HepG2 (cell line): ENCODE data around the gene INKA1. TPM values are rescaled to one million over a fixed set of nuclear protein-coding genes. Genes with fewer than 3 reads are reported as not detected.

Source experiments
- CREB1 ChIP-seq, 2 experiments: fragments of 450-650 bp in 1 of 2; IDR thresholded peaks; 2 replicates each; pipeline ENCODE4 v1.6.1; 2016 to 2017; ENCODE audit warnings: control low read depth in 1 of 2, mild to moderate bottlenecking in 1 of 2, missing compliant biosample characterization in 1 of 2, missing genetic modification characterization in 1 of 2
- GLI4 ChIP-seq: sonication (generic); formaldehyde crosslinking; IDR thresholded peaks from 2 replicates; pipeline ENCODE4 v1.5.1; 2020; ENCODE audit warnings: missing genetic modification reagents, mild to moderate bottlenecking, moderate library complexity, borderline replicate concordance
- SP2 ChIP-seq: sonication (generic); formaldehyde crosslinking; IDR thresholded peaks from 2 replicates; pipeline ENCODE4 v1.5.1; 2020; ENCODE audit warnings: mild to moderate bottlenecking, missing genetic modification reagents
- ZFP36 ChIP-seq: fragments of 150-350 bp; IDR thresholded peaks from 2 replicates; pipeline ENCODE4 v1.6.1; 2018; ENCODE audit warnings: borderline replicate concordance, low read length, low read depth; ENCODE audit not compliant: partially characterized antibody
- ZFP37 ChIP-seq: sonication (generic); formaldehyde crosslinking; IDR thresholded peaks from 2 replicates; pipeline ENCODE4 v1.4.0; 2020; ENCODE audit warnings: missing genetic modification reagents, borderline replicate concordance
- ZNF768 ChIP-seq: sonication (generic); formaldehyde crosslinking; IDR thresholded peaks from 2 replicates; pipeline ENCODE4 v1.4.0; 2020; ENCODE audit warnings: missing genetic modification reagents
- polyA plus RNA-seq, 8 experiments: library from polyadenylated mRNA; depleted of rRNA in 3 of 8; stranded (reverse) in 7 of 8; unstranded in 1 of 8; fragments of >200 nt; fragmentation: Illumina TruSeq in 4 of 8; extraction: Trizol in 4 of 8; gene quantifications; 2 replicates each; pipeline versions ENCODE4 v1.2.1 to v1.2.3, GENCODE V29; 2011 to 2016; ENCODE audit warnings: low read depth in 4 of 8, missing spikeins in 1 of 8, mixed read lengths in 1 of 8; ENCODE audit not compliant: insufficient read depth in 1 of 8
- total RNA-seq, 5 experiments: library from RNA; depleted of rRNA; stranded (reverse); fragments of >200 nt; fragmentation: Illumina TruSeq; extraction: Trizol; gene quantifications; 2 replicates each; pipeline ENCODE4 v1.2.3, GENCODE V29; 2016; ENCODE audit warnings: low read depth in 1 of 5
- TF ChIP-seq, protein P1 (sequence below): sonication (generic); formaldehyde crosslinking; IDR thresholded peaks from 2 replicates; pipeline ENCODE4 v1.4.0; 2020; ENCODE audit warnings: mild to moderate bottlenecking, low read depth, missing genetic modification reagents
- TF ChIP-seq, protein P2 (sequence below): sonication (generic); formaldehyde crosslinking; IDR thresholded peaks from 2 replicates; pipeline ENCODE4 v1.4.0; 2020; ENCODE audit warnings: missing genetic modification reagents, mild to moderate bottlenecking, borderline replicate concordance
- TF ChIP-seq, protein P3 (sequence below): sonication (generic); formaldehyde crosslinking; IDR thresholded peaks from 2 replicates; pipeline ENCODE4 v1.4.0; 2020; ENCODE audit warnings: mild to moderate bottlenecking, missing genetic modification reagents, borderline replicate concordance
- TF ChIP-seq, protein P4 (sequence below): sonication (generic); formaldehyde crosslinking; conservative IDR thresholded peaks from 2 replicates; pipeline ENCODE4 v1.8.0; 2022; ENCODE audit warnings: missing genetic modification reagents
- TF ChIP-seq, protein P5 (sequence below): sonication (generic); formaldehyde crosslinking; conservative IDR thresholded peaks from 2 replicates; pipeline ENCODE4 v1.4.0; 2020; ENCODE audit warnings: mild to moderate bottlenecking, missing genetic modification reagents, moderate library complexity
- TF ChIP-seq, protein P6 (sequence below): sonication (generic); formaldehyde crosslinking; conservative IDR thresholded peaks from 2 replicates; pipeline ENCODE4 v1.4.0; 2020; ENCODE audit warnings: missing genetic modification reagents
- TF ChIP-seq, protein P7 (sequence below): sonication (generic); formaldehyde crosslinking; IDR thresholded peaks from 2 replicates; pipeline ENCODE4 v1.4.0; 2020; ENCODE audit warnings: missing genetic modification reagents

The INKA1 gene
- total and polyA plus RNA-seq, 2 of the 13 experiments (the other 11 are each of a cell fraction or from before 2014, with no cell fraction given), result 0.22 to 0.41 TPM

DNA sequence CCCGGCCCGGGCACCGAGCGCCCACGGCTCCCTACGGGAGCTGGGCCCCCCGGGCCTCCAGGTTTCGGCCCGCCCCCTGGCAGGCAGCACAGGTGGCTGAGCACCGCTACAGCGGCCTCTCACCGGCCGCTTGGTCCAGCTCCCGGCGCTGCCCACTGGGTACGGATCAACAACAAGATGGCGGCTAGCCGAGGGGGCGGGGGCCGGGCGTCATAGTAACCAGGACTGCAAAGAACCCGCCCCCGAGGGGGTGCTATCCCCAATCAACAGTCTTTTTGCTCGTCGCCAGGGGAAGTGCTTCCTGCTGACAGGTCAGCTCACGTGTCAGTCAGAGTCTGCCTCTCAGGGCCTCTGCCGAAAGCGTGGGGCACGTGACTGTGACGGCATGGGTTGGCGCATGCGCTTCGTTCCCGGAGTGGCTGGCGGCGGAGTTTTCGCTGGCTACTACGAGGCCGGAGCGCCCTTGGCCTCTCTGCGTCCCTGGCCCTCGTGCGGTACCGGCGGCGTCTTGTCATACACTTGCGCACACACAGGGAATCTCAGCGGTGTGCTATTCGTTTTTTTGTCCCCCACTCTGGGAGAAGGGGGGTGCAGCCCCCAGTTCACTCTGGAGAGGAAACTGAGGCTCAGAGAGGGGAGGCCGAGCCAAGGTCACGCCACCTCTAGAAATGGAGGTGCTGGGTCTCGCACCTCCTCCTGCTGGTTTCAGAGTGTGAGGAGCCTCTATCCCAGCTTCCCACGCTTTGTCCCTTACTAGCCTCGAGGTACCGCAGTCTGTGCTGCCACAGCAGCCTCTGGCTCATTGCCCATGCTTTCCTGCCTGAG is 16.5 kb upstream of the INKA1 start, which contains the start of gene IP6K1 (continued):
- TF ChIP-seq, protein P1, sequence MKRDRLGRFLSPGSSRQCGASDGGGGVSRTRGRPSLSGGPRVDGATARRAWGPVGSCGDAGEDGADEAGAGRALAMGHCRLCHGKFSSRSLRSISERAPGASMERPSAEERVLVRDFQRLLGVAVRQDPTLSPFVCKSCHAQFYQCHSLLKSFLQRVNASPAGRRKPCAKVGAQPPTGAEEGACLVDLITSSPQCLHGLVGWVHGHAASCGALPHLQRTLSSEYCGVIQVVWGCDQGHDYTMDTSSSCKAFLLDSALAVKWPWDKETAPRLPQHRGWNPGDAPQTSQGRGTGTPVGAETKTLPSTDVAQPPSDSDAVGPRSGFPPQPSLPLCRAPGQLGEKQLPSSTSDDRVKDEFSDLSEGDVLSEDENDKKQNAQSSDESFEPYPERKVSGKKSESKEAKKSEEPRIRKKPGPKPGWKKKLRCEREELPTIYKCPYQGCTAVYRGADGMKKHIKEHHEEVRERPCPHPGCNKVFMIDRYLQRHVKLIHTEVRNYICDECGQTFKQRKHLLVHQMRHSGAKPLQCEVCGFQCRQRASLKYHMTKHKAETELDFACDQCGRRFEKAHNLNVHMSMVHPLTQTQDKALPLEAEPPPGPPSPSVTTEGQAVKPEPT, result 0 out of 2 replicates have a peak, but pooled peaks have one; percentile 34
- TF ChIP-seq, protein P2, sequence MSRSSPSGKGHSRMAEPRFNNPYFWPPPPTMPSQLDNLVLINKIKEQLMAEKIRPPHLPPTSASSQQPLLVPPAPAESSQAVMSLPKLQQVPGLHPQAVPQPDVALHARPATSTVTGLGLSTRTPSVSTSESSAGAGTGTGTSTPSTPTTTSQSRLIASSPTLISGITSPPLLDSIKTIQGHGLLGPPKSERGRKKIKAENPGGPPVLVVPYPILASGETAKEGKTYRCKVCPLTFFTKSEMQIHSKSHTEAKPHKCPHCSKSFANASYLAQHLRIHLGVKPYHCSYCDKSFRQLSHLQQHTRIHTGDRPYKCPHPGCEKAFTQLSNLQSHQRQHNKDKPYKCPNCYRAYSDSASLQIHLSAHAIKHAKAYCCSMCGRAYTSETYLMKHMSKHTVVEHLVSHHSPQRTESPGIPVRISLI (CRISPR knock-in tag), result no peak
- TF ChIP-seq, protein P3, sequence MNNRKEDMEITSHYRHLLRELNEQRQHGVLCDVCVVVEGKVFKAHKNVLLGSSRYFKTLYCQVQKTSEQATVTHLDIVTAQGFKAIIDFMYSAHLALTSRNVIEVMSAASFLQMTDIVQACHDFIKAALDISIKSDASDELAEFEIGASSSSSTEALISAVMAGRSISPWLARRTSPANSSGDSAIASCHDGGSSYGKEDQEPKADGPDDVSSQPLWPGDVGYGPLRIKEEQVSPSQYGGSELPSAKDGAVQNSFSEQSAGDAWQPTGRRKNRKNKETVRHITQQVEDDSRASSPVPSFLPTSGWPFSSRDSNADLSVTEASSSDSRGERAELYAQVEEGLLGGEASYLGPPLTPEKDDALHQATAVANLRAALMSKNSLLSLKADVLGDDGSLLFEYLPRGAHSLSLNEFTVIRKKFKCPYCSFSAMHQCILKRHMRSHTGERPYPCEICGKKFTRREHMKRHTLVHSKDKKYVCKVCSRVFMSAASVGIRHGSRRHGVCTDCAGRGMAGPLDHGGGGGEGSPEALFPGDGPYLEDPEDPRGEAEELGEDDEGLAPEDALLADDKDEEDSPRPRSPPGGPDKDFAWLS (CRISPR knock-in tag), result no peak
- TF ChIP-seq, protein P4, sequence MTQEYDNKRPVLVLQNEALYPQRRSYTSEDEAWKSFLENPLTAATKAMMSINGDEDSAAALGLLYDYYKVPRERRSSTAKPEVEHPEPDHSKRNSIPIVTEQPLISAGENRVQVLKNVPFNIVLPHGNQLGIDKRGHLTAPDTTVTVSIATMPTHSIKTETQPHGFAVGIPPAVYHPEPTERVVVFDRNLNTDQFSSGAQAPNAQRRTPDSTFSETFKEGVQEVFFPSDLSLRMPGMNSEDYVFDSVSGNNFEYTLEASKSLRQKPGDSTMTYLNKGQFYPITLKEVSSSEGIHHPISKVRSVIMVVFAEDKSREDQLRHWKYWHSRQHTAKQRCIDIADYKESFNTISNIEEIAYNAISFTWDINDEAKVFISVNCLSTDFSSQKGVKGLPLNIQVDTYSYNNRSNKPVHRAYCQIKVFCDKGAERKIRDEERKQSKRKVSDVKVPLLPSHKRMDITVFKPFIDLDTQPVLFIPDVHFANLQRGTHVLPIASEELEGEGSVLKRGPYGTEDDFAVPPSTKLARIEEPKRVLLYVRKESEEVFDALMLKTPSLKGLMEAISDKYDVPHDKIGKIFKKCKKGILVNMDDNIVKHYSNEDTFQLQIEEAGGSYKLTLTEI (CRISPR knock-in tag), result no peak
- TF ChIP-seq, protein P5, sequence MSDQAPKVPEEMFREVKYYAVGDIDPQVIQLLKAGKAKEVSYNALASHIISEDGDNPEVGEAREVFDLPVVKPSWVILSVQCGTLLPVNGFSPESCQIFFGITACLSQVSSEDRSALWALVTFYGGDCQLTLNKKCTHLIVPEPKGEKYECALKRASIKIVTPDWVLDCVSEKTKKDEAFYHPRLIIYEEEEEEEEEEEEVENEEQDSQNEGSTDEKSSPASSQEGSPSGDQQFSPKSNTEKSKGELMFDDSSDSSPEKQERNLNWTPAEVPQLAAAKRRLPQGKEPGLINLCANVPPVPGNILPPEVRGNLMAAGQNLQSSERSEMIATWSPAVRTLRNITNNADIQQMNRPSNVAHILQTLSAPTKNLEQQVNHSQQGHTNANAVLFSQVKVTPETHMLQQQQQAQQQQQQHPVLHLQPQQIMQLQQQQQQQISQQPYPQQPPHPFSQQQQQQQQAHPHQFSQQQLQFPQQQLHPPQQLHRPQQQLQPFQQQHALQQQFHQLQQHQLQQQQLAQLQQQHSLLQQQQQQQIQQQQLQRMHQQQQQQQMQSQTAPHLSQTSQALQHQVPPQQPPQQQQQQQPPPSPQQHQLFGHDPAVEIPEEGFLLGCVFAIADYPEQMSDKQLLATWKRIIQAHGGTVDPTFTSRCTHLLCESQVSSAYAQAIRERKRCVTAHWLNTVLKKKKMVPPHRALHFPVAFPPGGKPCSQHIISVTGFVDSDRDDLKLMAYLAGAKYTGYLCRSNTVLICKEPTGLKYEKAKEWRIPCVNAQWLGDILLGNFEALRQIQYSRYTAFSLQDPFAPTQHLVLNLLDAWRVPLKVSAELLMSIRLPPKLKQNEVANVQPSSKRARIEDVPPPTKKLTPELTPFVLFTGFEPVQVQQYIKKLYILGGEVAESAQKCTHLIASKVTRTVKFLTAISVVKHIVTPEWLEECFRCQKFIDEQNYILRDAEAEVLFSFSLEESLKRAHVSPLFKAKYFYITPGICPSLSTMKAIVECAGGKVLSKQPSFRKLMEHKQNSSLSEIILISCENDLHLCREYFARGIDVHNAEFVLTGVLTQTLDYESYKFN (CRISPR knock-in tag), result peak; percentile 28
- no peak for TF ChIP-seq ZFP36
- peak; percentile 91 for TF ChIP-seq CREB1 (IDR thresholded peaks at IDR 0.05)
- TF ChIP-seq CREB1 (CRISPR knock-in tag; IDR thresholded peaks at IDR 0.05), result peak; percentile 82
- TF ChIP-seq GLI4 (CRISPR knock-in tag), result no peak
- TF ChIP-seq ZFP37, result no peak
- no peak for TF ChIP-seq ZNF768 (CRISPR knock-in tag)
- TF ChIP-seq, protein P6, sequence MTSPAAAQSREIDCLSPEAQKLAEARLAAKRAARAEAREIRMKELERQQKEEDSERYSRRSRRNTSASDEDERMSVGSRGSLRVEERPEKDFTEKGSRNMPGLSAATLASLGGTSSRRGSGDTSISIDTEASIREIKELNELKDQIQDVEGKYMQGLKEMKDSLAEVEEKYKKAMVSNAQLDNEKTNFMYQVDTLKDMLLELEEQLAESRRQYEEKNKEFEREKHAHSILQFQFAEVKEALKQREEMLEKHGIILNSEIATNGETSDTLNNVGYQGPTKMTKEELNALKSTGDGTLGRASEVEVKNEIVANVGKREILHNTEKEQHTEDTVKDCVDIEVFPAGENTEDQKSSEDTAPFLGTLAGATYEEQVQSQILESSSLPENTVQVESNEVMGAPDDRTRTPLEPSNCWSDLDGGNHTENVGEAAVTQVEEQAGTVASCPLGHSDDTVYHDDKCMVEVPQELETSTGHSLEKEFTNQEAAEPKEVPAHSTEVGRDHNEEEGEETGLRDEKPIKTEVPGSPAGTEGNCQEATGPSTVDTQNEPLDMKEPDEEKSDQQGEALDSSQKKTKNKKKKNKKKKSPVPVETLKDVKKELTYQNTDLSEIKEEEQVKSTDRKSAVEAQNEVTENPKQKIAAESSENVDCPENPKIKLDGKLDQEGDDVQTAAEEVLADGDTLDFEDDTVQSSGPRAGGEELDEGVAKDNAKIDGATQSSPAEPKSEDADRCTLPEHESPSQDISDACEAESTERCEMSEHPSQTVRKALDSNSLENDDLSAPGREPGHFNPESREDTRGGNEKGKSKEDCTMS (CRISPR knock-in tag), result no peak
- peak; percentile 100 for TF ChIP-seq SP2 (CRISPR knock-in tag)
- TF ChIP-seq, protein P7, sequence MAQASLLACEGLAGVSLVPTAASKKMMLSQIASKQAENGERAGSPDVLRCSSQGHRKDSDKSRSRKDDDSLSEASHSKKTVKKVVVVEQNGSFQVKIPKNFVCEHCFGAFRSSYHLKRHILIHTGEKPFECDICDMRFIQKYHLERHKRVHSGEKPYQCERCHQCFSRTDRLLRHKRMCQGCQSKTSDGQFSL (CRISPR knock-in tag), result 0 out of 2 replicates have a peak, but pooled peaks have one; percentile 52
